Stimulated activated naive CD8-positive, alpha-beta T cell treated with anti-CD3 and anti-CD28 coated beads, Interleukin-15, amount 100 ng/mL, for 72 hours (primary cell): Measurements from ENCODE around the gene MTR.

ENCODE experiments used
- ATAC-seq: fragments of 150-1000 bp; cut with Tn5 transposase; 2 replicates; pipeline ENCODE4 v1.10.0; 2021; ENCODE audit warnings: mild to moderate bottlenecking, moderate library complexity
- DNase-seq, 2 donors: peaks; one replicate each; pipeline ENCODE4 v3.0.0; 2021 to 2022
- H3K27ac Mint-ChIP-seq, 2 donors: one replicate each; pipeline ENCODE4 v1.8.0; 2022; ENCODE audit warnings: mild to moderate bottlenecking in 2 of 2, mixed read lengths in 2 of 2, moderate library complexity in 2 of 2
- H3K27me3 Mint-ChIP-seq: one replicate; pipeline ENCODE4 v1.8.0; 2022; ENCODE audit warnings: mixed read lengths
- H3K4me1 Mint-ChIP-seq: one replicate; pipeline ENCODE4 v1.8.0; 2022; ENCODE audit warnings: mild to moderate bottlenecking, mixed read lengths
- H3K4me3 Mint-ChIP-seq, 2 donors: one replicate each; pipeline ENCODE4 v1.8.0; 2022; ENCODE audit warnings: mild to moderate bottlenecking in 2 of 2, mixed read lengths in 2 of 2, moderate library complexity in 1 of 2
- H3K9me3 Mint-ChIP-seq, 2 donors: one replicate each; pipeline ENCODE4 v1.8.0; 2022; ENCODE audit warnings: mixed read lengths in 2 of 2

MTR gene

DNA sequence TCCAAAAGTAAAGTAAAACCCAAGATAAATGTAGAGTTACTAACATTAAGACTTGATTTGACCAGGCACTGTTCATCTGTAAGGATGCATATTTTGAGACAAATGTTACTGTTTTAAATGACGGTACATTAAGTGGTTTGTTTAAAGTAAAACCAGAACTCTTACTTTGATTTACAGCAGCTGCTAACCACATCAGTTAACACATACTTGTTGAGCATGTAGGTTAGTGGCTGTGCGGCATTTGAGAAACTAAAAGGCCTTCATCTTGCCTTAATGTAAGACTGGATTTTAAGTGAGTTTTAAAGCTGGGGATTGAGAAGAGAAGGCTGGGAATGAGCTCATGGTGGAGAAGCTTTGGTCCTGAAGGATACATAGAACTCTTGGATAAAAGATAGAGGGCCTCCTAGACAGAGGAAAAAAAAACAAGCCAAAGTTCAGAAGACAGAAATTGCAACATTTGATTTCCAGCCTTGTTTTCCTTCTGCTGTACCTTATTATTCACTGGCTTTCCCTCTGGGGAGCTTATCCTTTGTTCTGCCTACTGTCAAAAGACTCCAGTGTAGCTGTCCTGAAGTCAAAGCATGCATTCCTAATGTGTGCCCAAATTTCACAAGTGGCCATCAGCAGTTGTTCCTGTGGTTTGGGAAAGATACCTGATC is 66.6 kb downstream of the MTR start:
- H3K4me3 Mint-ChIP-seq = peak overlapping the region; percentile 5 to 38
- ATAC-seq (peak; percentile 76), DNase-seq (no peak)
- peaks cover 0 to 7% of the 10 kb centered on the region in 2 donors for H3K9me3 Mint-ChIP-seq
- peak overlapping the region in 1 of 2 donors; percentile 84 for H3K27ac Mint-ChIP-seq
- peaks cover 34% of the 10 kb centered on the region for H3K4me1 Mint-ChIP-seq
- no peaks in the 10 kb centered on the region for H3K27me3 Mint-ChIP-seq

DNA sequence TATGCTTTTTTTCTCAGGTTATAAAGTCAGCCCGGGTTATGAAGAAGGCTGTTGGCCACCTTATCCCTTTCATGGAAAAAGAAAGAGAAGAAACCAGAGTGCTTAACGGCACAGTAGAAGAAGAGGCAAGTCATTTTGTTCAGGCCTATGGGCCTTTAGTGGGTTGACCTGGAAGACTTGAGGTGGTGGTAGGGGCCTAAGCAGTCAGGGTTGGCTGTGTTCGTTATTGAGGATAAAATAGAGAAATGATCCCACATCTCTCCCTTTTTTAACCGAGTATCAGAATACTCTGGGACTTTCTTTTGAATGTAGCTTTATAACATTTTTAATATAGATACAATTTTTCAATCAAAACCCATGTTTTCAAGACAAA is 67.1 kb downstream of the MTR start:
- Mint-ChIP-seq H3K27ac (no peak overlapping the region), H3K9me3 (peaks cover 0 to 7% of the 10 kb centered on the region in 2 donors), H3K4me1 (peaks cover 34% of the 10 kb centered on the region), H3K4me3 (no peak overlapping the region), H3K27me3 (no peaks in the 10 kb centered on the region)
- DNase-seq (no peak), ATAC-seq (no peak)

DNA sequence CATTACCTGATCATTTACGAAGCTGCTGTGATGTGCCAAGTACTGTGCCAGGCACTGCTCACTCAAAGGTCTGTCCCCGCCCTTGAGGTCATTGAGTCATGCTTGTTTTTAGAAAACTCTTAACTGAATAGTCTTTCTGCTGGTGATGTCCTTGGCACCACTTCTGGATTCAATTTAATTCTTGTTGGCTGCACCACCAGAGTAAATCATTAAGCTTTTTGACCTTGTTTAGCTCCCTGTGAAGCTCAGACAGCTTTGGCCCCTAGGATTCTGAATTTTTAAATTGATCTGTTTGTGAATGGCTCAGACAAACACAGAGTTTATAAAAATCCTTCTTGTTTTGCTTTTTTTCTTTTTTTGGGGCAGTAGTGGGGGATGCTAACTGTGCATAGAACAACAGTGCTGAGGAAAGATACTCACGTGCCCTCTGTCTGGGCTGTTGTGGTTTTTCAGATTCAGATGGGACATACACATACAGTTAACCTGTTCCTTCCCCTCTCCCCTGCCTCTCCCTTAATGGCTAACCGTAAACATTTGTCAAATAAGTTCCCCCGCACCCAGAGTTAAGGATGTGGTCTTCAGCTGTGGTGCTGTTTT is 67.6 kb downstream of the MTR start:
- ATAC-seq (peak; percentile 47), DNase-seq (peak in 1 of 2 donors; percentile 2)
- peaks cover 34% of the 10 kb centered on the region for H3K4me1 Mint-ChIP-seq
- H3K9me3 Mint-ChIP-seq = peaks cover 0 to 2% of the 10 kb centered on the region in 2 donors
- H3K27me3 Mint-ChIP-seq = no peaks in the 10 kb centered on the region
- H3K27ac Mint-ChIP-seq = peak overlapping the region in 1 of 2 donors; percentile 63
- H3K4me3 Mint-ChIP-seq = no peak overlapping the region

DNA sequence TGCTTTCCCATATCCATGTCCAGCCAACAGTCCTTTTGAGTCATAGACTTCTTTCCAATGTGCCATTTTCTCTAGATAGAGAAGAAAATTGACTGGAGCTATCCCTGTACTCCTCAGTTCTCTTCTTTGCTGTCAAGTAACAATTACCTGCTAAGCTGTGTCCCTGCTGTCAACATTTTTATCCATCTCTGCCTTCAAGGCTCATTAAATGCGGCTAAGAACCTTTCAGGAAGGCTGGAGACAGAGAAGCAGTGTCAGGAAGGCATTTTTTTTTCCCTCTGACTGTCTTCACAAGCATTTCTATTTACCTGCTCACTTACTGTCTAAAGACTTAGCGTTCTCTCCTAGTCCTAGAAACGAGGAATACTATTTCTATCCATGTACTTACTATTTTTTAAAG is 69.1 kb downstream of the MTR start:
- Mint-ChIP-seq H3K9me3 (no peaks in the 10 kb centered on the region), H3K4me3 (no peak overlapping the region), H3K27ac (no peak overlapping the region), H3K27me3 (no peaks in the 10 kb centered on the region), H3K4me1 (peaks cover 34% of the 10 kb centered on the region)
- ATAC-seq = no peak
- no peak for DNase-seq

DNA sequence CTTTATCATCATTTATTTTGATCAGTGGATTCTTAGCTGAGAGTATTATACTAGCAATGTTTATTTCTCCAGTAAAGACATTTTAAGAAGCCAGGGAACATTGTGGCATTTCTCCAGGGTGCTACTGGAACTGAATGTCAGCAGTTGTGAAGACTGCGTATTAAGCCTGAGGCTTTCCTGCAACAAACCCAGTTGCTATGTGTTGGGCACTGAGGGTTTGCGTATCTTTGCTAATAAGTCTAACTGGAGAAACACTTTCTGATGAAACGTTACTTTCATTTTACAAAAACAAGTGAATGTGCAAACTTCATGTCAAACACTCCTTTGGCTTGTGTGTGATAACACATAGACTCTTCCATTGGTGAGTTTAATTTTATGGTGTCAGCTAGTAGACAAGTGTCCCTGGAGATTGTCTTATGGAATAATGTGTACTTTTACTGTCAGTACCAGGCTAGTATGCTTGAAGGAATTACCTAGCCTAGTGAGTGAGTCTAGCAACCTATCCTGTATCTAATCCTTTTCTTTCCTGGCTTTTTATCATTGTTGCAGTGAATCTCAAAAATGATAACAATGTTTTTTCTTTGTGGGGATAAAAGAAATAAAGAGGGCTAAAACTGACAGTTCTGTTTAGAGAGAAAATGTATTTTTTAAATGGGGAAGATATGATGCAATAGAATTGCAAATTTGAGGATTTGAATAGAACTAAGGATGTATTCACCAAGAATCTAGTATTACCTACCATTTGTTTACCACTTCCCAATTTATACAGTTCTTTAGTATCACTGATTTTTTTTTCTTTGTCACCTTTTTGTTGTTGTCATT is 70.1 kb downstream of the MTR start:
- Mint-ChIP-seq H3K4me1 (peaks cover 34% of the 10 kb centered on the region), H3K4me3 (no peak overlapping the region), H3K27ac (peak overlapping the region; percentile 23 to 35), H3K27me3 (no peaks in the 10 kb centered on the region), H3K9me3 (no peaks in the 10 kb centered on the region)
- no peak for DNase-seq
- ATAC-seq = no peak

DNA sequence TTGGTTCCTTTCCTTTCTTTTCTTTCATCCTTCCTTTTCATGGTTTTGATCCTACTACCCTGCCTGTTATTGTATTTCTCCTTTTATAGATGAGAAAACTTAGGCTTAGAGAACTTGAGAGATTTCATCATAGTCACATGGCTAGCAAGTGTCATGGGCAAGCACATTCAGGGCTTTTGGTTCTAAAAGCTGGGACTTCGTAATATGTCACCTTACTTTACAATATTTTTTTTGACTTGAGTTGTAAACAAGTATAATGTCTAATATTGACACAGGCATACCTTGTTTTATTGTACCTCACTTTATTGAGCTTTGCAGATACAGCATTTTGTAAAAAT is 70.7 kb downstream of the MTR start:
- ATAC-seq = no peak
- no peaks in the 10 kb centered on the region for H3K9me3 Mint-ChIP-seq
- no peaks in the 10 kb centered on the region for H3K27me3 Mint-ChIP-seq
- peak overlapping the region; percentile 20 to 35 for H3K27ac Mint-ChIP-seq
- DNase-seq = no peak
- H3K4me3 Mint-ChIP-seq = no peak overlapping the region
- peaks cover 34% of the 10 kb centered on the region for H3K4me1 Mint-ChIP-seq

GRCh38 chr1:236868625-236869467 is 73.8 kb downstream of the MTR start:
- H3K4me1 Mint-ChIP-seq = peaks cover 11% of the 10 kb centered on the region
- H3K9me3 Mint-ChIP-seq = no peaks in the 10 kb centered on the region
- no peak overlapping the region for H3K4me3 Mint-ChIP-seq
- H3K27me3 Mint-ChIP-seq = no peaks in the 10 kb centered on the region
- H3K27ac Mint-ChIP-seq = no peak overlapping the region
- ATAC-seq = peak; percentile 78
- peak; percentile 31 to 51 for DNase-seq

DNA sequence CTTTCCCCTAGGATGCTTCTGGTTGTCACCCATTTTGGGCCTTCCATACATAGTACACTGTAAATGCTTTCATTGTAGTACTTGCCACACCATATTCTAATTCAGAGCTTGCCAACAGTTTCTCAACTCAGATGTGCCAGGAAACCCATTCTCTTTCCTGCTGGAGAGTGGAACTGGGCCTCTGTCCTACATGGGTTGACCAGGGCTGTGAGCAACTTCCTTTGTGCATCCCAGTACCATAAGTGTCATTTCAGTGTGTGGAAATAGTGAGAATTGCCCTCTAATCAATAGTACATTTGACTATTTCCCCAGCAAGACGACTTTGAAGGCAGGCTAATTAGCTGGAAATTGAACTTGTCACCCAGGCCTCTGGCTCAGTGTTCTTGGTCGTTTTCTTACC is 74.8 kb downstream of the MTR start:
- DNase-seq (no peak), ATAC-seq (no peak)
- no peaks in the 10 kb centered on the region for H3K27me3 Mint-ChIP-seq
- H3K9me3 Mint-ChIP-seq = no peaks in the 10 kb centered on the region
- no peak overlapping the region for H3K4me3 Mint-ChIP-seq
- H3K4me1 Mint-ChIP-seq = peaks cover 10% of the 10 kb centered on the region
- no peak overlapping the region for H3K27ac Mint-ChIP-seq

- no peak for DNase-seq
- H3K27me3 Mint-ChIP-seq = no peaks in the 10 kb centered on the region
- no peaks in the 10 kb centered on the region for H3K9me3 Mint-ChIP-seq
- H3K4me1 Mint-ChIP-seq = peaks cover 4% of the 10 kb centered on the region
- peak overlapping the region in 1 of 2 donors; percentile 89 for H3K27ac Mint-ChIP-seq
- no peak for ATAC-seq
- no peak overlapping the region for H3K4me3 Mint-ChIP-seq
Observed at GRCh38 chr1:236870721-236871120, 75.6 kb downstream of the MTR start.

DNA sequence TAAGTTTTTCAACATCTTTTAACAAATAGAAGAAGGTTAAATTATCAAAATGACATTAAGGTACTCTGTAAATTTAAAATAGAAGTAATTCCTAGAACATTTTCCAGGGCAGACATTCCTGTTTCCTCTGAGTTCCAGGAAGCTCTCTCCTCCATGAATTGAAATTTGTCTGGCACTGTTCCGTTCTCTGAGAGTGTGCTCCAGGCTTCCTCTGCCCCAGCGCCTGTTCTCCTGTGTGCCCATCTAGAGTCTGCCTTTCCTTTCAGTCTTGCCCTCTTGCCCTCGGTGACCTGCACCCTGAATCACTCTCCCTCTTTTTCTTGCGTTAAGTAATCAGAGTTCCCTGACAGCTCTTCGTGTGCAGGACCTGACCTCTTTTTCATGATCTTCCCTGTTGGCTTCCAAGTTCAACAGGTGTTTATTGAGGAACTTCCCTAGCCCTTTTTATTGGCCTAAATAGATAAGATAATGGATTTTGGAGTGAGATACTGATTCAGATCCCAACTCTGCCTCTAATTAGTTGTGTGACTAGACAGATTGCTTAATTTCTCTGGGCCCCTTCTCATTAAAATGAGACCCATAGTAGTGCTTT is 77.1 kb downstream of the MTR start:
- no peak overlapping the region for H3K4me3 Mint-ChIP-seq
- H3K4me1 Mint-ChIP-seq = peaks cover 4% of the 10 kb centered on the region
- no peaks in the 10 kb centered on the region for H3K9me3 Mint-ChIP-seq
- ATAC-seq = no peak
- DNase-seq = no peak
- H3K27ac Mint-ChIP-seq = no peak overlapping the region
- H3K27me3 Mint-ChIP-seq = no peaks in the 10 kb centered on the region

- ATAC-seq = no peak
Observed at GRCh38 chr1:236875975-236876374, 80.9 kb downstream of the MTR start.

DNA sequence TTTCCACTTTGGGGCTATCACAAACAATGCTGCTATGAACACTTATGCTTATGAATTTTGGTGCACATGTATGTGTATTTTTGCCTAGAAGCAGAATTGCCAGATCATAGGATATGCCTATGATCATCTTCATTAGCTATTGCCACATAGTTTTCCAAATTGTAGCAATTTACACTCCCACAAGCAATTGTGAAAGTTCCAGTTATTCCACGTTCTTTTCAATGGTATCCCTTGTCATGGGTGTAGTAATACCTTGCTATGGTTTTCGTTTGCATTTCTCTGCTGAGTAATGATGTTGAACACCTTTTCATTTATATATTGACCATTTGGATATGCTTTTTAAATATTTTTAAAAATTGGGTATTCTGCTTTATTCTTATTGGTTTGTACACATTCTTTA is 82.6 kb downstream of the MTR start:
- ATAC-seq (no peak), DNase-seq (no peak)
- Mint-ChIP-seq H3K27me3 (no peaks in the 10 kb centered on the region), H3K27ac (no peak overlapping the region), H3K4me1 (peaks cover 4% of the 10 kb centered on the region), H3K9me3 (no peaks in the 10 kb centered on the region), H3K4me3 (no peak overlapping the region)

More at GRCh38 chr1:236875975-236876374, 80.9 kb downstream of the MTR start:
- no peak overlapping the region for H3K4me3 Mint-ChIP-seq
- no peak overlapping the region for H3K27ac Mint-ChIP-seq
- H3K4me1 Mint-ChIP-seq = peaks cover 4% of the 10 kb centered on the region
- no peak for DNase-seq
- no peaks in the 10 kb centered on the region for H3K9me3 Mint-ChIP-seq
- H3K27me3 Mint-ChIP-seq = no peaks in the 10 kb centered on the region

DNA sequence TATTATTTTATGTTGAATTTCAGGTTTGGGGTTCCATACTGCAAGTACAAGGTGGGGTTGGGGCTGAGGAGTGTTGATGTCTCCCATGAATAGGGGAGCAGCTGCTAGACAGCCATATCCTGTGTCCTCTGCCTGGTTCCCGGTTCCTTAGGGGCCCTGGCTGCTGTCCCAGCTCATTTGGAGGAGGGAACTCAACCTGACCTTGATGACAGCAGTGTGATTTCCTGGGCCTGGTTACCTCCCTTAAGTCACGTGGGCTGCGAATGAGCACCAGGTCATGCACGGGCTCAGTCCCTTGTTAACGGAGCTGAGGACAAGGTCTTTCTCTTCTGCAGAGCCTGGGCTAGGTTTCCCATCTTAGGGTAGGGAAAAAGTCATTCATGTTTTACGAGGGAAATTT is 85.1 kb downstream of the MTR start:
- Mint-ChIP-seq H3K4me1 (no peaks in the 10 kb centered on the region), H3K4me3 (no peak overlapping the region), H3K9me3 (no peaks in the 10 kb centered on the region), H3K27ac (no peak overlapping the region), H3K27me3 (no peaks in the 10 kb centered on the region)
- ATAC-seq = no peak
- no peak for DNase-seq

DNA sequence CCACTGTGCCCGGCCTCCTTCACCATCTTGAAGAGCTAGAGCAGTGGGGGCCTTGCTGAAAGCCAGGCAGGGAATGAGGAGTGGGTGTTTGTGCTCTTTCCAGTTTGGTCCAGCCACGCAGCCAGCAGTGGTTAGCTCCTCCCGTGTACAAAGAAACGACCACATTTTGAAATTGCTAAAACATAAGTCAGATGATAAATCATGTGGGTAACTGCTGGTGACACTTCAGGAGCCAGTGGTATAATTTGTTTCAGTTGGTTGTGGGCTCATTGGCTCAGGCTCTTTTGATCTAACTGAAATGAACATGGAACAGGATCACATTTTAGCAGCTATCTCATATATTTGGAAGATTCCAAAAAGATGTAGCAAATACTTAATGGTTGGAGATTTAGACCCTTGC is 87.6 kb downstream of the MTR start:
- no peaks in the 10 kb centered on the region for H3K9me3 Mint-ChIP-seq
- ATAC-seq = no peak
- no peaks in the 10 kb centered on the region for H3K27me3 Mint-ChIP-seq
- no peak overlapping the region for H3K27ac Mint-ChIP-seq
- no peak for DNase-seq
- H3K4me3 Mint-ChIP-seq = no peak overlapping the region
- no peaks in the 10 kb centered on the region for H3K4me1 Mint-ChIP-seq

DNA sequence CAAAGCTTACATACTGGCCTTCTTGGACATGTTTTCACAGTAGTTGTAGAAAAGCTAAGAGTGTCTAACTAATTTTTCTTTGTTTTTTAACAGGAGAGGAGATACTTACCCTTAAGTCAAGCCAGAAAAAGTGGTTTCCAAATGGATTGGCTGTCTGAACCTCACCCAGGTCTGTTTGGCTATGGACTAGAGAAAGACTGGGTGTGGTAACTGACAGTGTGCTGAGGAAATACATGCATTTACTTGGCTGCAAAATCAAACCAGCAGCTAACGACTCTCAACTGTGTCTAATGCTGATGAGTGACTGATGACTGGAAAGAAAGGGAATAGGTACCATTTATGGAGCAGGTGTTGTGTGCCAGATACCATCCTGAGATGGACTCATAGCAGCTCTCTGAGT is 91.1 kb downstream of the MTR start:
- Mint-ChIP-seq H3K9me3 (no peaks in the 10 kb centered on the region), H3K27me3 (no peaks in the 10 kb centered on the region), H3K4me3 (no peak overlapping the region), H3K4me1 (no peaks in the 10 kb centered on the region), H3K27ac (no peak overlapping the region)
- DNase-seq (no peak), ATAC-seq (no peak)
